GM21367 (cell line): ENCODE results near the gene SDK1.
"Not testable (repeated sequence)": the region's sequence is repeated elsewhere in the genome, so short reads cannot be mapped to it uniquely, and the experiment has no call there.

Experiments used
- ATAC-seq: cut with Tn5 transposase; IDR thresholded peaks from one replicate; pipeline ENCODE4 v1.9.1; 2021; ENCODE audit not compliant: unreplicated experiment

Gene SDK1

GRCh38 chr7:3573151-3573550 is 272.1 kb downstream of the SDK1 start:
- ATAC-seq = no peak

- ATAC-seq = no peak
These were observed 273.3 kb downstream of the SDK1 start for GRCh38 chr7:3574386-3574785.

DNA sequence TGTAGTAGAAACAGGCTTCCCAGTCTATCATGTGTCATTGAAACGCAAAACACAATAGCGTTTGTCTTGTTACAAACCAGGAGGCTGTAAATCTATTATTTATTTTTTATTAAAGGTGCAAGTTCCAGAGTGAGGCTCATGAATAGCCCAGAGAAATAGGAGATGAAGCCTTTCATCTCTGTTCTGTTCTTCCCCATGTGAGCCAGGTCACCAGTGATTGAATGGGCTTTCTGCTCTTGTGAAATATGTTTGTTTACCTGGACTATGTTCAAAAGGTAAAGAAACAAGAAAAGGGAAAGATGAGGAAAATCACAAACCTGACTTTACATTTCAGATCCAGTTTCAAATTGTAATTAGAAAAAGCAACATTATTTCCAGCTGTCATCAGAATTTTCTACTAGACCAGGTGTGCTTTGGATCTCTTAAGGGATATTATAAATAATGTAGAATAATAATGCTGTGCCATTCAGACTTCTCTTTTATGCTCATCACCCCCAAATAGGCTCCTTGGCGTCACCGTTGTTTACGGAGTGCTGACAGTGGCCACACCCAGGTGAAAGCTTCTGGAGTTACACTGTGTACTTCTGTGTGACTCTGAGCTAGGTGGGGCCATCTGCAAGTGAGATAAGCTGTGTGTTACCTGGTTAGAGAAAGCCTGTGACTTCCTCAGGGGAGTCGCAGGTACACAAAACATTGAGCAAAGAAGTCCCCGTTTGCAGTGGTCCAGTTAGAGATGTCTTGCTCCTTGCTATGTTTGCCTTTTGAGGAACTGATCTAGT is 274.9 kb downstream of the SDK1 start:
- no peak for ATAC-seq

- ATAC-seq = no peak
These were observed 277.3 kb downstream of the SDK1 start for GRCh38 chr7:3578399-3578798.

DNA sequence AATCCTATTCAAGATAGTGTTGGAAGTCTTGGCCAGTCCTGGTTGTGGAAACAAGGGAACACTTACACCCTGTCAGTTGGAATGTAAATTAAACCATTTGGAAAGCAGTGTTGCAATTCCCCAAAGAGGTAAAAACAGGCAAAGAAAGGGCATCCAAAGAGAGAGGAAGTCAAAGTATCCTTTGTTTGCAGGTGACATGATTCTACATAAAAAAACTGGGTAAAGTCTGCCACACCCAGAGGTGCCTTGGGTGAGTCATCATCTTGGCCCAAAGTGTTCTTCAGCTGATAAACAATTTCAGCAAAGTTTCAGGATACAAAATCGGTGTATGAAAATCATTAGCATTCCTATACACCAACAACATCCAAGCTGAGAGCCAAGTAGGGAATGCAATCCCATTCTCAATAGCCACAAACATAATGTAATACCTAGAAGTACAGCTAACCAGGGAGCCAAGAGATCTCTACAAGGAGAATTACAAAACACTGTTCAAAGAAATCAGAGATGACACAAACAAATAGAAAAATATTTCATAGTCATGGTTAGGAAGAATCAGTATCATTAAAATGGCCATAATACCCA is 278.7 kb downstream of the SDK1 start:
- no peak for ATAC-seq

GRCh38 chr7:3582145-3582544 is 281.1 kb downstream of the SDK1 start:
- ATAC-seq = not testable (repeated sequence)

DNA sequence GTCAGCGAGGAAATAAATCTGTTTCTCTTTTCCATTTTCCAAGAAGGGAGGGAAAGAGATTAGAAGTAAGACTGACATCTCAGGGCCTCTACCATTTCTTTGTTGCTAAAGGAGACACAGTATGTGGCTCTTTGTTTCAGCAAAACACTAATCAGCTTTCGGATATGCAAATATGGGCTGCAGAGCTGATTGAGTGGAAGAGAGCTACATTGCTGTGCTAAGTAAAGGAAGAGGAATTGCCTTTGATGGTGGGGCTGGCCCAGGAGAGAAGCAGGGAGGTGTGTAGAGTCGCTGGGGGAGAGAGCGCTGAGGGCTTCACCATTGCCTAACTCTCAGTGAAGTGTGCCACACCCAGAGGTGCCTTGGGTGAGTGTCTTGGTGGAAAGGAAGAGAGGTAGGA is 284.8 kb downstream of the SDK1 start:
- no peak for ATAC-seq

GRCh38 chr7:3588341-3588740 is 287.3 kb downstream of the SDK1 start:
- ATAC-seq = no peak

DNA sequence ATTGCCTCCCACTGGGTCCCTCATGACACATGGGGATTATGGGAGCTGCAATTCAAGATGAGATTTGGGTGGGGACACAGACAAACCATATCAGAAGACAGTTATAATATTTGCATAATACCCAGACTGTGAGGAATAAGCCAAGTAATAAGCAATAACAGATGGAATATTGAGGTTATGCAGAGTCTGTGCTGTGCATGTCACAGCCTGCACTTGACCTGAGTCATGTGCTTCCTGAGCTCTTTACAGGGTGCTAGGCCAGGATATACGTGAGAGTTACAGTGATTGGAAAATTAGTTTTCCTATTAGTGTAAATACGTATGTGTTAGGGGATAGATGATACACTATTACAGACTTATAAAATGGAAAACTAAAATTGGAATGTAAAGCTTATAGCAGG is 288.7 kb downstream of the SDK1 start:
- no peak for ATAC-seq

GRCh38 chr7:3591219-3591618 is 290.2 kb downstream of the SDK1 start:
- no peak for ATAC-seq

DNA sequence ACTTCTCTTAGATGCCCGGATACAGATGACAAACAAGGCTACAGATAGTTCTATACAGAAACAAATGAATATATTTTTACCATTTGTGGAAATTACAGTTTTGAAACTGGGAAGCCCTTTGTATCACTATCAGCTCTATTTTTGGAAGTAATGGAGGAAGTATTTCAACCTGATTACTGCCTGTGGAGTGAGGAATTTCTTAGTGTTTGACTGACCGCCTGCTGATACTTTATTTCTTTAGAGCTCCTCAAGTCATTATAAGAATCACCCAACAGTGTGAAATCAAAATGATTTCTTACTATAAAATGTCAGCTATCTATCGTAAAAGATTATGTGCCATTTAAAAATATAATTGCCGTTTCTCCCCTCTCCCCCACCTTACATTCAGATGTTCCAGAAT is 290.9 kb downstream of the SDK1 start:
- no peak for ATAC-seq

- no peak for ATAC-seq
These were observed 291.5 kb downstream of the SDK1 start for GRCh38 chr7:3592401-3593134.

- ATAC-seq = no peak
These were observed 293.8 kb downstream of the SDK1 start for GRCh38 chr7:3594901-3595300.

DNA sequence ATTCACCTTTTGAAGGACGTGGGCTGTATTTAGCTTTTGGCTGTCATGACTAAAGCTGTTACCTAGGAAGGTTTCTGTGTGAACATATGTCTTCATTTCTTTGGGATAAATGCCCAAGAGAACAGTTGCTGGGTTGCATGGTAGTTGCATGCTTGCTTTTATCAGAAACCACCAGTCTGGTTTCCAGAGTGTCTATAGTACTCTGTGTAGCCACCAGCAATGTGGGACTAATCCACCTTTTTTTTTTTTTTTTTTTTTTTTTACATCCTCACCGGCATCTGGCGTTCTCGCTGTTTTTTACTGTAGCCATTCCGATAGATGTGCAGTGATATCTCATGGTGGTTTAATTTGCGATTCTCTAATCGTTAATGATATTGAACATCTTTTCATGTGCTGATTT is 297.8 kb downstream of the SDK1 start:
- no peak for ATAC-seq

DNA sequence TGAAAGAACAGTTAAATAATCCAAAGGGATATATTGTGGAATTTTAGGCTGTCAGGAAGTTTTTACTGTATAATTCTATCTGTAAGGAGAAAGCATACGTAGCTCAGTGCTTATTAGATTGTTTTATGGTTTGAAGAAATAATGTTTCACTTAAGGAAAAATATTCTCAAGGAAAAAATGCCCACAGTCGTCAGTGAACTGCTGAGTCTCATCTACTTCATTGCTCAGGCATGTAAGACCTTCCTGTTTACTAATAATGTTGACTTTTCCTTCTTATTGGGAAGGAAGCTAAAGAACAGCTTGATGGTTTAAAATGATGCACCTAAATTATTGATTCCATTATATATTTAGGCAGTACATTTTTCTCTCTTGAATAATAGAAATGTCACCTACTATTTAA is 304.2 kb downstream of the SDK1 start:
- ATAC-seq = no peak

- ATAC-seq = no peak
These were observed 305.4 kb downstream of the SDK1 start for GRCh38 chr7:3606436-3606835.

DNA sequence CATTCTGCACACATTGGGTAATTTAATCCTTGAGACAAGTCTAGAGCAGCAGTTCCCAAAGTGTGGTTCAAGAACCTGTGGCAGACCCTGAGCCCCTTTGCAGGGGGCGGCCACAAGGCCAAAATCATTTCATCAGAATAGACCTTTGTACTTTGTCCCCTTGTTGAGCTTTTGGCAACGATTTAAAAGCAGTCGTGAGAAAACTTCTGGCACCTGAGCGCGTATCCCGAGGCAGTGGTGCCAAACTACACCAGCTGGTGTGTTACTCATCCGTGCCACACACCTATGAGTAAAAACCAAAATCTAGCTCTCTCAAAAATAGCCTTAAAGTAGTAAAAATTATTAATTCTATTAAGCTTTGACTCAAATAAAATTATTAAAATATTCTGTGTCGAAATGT is 306.8 kb downstream of the SDK1 start:
- ATAC-seq = no peak

DNA sequence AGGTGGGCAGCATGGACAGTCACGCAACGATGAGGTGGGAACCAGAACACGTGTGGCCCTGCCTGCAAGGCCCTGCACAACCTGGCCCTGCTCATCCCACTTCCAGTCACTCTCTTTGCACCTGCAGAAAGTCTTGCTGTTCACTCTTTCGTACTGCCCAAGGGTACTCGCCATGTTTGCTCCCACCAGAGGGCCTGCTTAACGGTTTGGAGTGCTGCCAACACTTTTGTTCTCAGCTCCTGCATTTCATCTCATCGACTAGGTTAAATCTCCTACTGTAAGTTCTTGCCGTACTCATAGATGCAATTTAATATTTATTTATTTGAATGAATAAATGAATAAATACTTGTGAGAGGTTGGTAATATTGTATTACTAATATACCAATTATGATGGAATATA is 315.3 kb downstream of the SDK1 start:
- no peak for ATAC-seq

DNA sequence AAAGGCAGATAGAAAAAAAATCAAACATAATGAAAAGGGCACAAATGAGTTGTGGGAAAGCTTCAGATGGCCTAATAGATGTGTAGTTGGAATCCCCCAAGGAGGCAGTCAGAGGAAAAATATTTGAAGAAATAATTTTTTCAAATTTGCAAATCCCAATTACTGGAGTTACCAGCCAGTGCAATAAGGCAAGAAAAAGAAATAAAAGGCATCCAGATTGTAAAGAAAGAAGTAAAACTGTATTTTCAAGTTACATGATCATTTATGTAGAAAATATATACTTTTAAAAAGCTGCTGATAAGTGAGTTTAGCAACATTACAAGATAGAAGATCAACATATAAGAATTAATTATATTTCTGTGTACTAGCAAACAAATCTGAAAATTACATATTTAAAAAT is 329.0 kb downstream of the SDK1 start:
- ATAC-seq = no peak

DNA sequence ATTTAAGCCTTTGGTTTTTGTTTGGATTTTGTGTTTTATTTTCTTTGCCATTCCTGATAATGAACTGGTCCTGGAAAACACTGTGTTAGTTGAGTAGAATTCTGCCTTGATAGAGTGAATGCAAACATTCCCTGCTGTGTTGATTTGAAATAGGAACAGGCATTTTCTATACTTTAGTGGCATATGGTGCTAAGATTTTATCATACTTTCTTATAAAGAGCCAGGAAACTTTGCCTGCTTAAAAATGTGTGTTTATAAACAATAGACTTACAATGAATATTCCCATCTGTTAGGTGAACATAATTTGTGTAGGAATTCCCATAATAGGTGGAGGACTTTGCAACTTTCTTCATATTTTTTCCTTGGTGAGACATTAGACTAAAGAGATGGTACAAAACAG is 333.3 kb downstream of the SDK1 start:
- ATAC-seq = no peak

GRCh38 chr7:3636131-3636860 is 335.2 kb downstream of the SDK1 start:
- no peak for ATAC-seq

- no peak for ATAC-seq
These were observed 338.2 kb downstream of the SDK1 start for GRCh38 chr7:3639253-3639652.
